BE2C (cell line): Measurements from ENCODE around the gene GPRC5C.

Experiments used
- DNase-seq: peaks from one replicate; pipeline ENCODE4 v3.0.0-alpha.2; 2020
- H3K27me3 ChIP-seq: fragments of 250-450 bp; sonication (Bioruptor Pico); 2 replicates; pipeline ENCODE4 v1.5.1; 2020; ENCODE audit warnings: mild to moderate bottlenecking
- H3K36me3 ChIP-seq: fragments of 250-450 bp; sonication (Bioruptor Pico); 2 replicates; pipeline ENCODE4 v1.5.1; 2020; ENCODE audit warnings: mild to moderate bottlenecking
- H3K4me1 ChIP-seq: fragments of 250-450 bp; sonication (Bioruptor Pico); 2 replicates; pipeline ENCODE4 v1.5.1; 2020
- H3K4me3 ChIP-seq: 2 replicates; pipeline ENCODE4 v1.5.1; 2011; ENCODE audit warnings: low read depth, low read length
- H3K9me3 ChIP-seq: fragments of 250-450 bp; sonication (Bioruptor Pico); 2 replicates; pipeline ENCODE4 v1.5.1; 2020
- TF ChIP-seq, protein P1 (sequence below): IDR thresholded peaks from 2 replicates; pipeline ENCODE4 v1.5.1; 2012; ENCODE audit warnings: mild to moderate bottlenecking, low read depth, low read length

GPRC5C gene

DNA sequence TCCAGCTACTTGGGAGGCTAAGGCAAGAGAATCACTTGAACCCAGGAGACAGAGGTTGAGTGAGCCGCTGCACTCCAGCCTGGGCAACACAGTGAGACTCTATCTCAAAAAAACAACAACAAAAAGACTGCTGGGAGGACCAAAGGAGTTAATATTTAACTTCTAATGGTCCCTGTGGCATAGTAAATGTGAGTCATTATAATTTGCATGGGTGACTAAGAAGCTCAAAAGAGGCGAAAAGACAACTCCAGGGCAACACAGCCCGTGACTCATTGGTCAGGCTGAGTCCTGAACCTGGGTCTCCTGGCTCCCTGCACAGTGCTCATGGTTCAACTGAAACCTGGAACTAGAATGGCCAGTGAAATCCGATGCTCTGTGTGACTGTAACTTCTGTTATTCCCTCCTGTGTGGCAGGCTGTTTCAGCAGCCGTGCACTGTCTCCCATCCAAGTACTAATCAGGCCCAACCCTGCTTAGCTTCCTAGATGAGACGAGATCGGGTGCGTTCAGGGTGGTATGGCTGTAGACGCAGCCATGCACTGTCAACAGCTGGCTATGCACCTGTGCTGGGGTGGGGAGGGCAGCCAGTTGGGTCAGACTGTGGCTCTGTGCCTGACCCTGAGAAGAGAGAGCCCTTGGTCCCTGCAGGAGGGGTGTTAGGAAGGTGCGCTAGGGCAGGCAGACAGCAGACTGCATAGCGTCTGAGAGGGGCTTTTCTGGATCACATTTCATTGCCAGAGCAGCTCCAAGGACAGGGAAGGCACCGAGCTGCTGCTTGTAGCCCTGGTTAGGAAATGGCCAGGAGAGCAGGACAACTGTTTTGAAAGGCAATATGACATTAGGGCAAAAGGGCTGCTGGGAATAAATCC is 14.5 kb upstream of the GPRC5C start:
- Histone ChIP-seq H3K4me1 (no peaks in the 10 kb centered on the region), H3K27me3 (no peaks in the 10 kb centered on the region), H3K4me3 (no peak overlapping the region), H3K36me3 (no peaks in the 10 kb centered on the region), H3K9me3 (no peaks in the 10 kb centered on the region)
- DNase-seq = no peak
- TF ChIP-seq, protein P1, sequence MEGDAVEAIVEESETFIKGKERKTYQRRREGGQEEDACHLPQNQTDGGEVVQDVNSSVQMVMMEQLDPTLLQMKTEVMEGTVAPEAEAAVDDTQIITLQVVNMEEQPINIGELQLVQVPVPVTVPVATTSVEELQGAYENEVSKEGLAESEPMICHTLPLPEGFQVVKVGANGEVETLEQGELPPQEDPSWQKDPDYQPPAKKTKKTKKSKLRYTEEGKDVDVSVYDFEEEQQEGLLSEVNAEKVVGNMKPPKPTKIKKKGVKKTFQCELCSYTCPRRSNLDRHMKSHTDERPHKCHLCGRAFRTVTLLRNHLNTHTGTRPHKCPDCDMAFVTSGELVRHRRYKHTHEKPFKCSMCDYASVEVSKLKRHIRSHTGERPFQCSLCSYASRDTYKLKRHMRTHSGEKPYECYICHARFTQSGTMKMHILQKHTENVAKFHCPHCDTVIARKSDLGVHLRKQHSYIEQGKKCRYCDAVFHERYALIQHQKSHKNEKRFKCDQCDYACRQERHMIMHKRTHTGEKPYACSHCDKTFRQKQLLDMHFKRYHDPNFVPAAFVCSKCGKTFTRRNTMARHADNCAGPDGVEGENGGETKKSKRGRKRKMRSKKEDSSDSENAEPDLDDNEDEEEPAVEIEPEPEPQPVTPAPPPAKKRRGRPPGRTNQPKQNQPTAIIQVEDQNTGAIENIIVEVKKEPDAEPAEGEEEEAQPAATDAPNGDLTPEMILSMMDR = no peak

DNA sequence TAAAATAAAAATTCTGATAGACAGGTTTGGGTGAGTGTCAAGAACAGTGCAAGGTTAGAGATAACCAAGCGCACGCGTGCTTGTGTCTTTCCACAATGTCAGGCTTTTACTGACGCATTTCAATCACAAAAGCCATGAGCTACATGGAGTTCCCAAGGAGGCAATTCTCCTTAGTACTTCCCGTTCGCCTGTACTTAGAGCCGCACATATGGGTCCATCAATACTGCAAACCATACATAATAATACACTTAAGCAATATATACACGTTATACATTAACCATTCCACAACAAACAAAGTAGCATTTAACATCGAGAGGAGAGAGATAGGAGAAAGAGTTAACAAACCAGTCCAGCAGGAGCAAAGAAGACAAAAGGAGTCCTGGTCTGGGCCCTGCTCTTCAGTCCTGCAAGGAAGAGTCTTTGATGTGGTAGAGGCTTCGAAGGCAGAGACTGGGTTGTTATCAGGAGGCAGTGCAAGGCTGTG is 11.9 kb upstream of the GPRC5C start:
- H3K9me3 ChIP-seq = no peaks in the 10 kb centered on the region
- TF ChIP-seq, protein P1 = no peak

DNA sequence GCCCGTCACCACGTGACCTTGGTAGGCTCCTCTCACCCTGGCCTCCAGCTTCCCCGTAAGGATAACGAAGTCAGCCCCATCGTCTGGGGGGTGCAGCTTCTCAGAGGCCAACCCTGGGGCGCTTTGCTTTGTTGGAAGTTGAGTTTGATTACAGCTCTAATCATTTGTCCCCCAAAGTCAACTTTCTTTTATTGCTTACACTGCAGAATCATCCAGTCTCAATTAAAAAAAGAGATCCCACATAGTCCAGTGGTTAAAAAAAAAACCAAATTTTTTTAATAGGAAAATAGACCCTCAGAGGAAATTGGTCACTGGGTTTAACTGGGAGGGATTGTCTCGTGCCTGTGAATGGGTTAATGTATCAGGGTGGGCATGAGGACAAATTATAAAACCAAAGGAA is 7.8 kb upstream of the GPRC5C start:
- TF ChIP-seq, protein P1 = no peak
- Histone ChIP-seq H3K4me3 (no peak overlapping the region), H3K27me3 (no peaks in the 10 kb centered on the region), H3K4me1 (no peaks in the 10 kb centered on the region), H3K9me3 (no peaks in the 10 kb centered on the region), H3K36me3 (no peaks in the 10 kb centered on the region)
- no peak for DNase-seq

More for the DNA sequence above, 11.9 kb upstream of the GPRC5C start:
- Histone ChIP-seq H3K4me1 (no peaks in the 10 kb centered on the region), H3K36me3 (no peaks in the 10 kb centered on the region), H3K4me3 (no peak overlapping the region), H3K27me3 (no peaks in the 10 kb centered on the region)
- DNase-seq = no peak

DNA sequence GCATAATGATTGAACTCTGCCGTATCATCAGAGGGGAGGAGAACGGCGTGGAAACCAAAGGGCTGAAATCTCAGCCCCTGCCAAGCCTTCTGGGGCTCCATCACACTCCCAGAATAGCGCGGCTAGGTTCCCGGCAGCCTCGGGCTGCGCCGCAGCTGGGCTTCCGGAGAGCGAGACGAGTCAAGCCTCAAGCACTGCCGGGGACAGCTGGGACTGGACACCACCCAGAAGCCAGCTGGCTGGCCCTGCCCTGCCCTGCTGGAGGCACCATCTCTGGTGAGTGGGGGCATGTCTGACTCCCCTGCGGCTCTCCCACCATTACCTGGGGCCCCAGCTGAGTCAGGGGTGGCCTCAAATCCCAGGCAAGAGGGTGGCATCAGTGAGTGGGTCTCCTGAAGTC is 7.2 kb upstream of the GPRC5C start:
- Histone ChIP-seq H3K27me3 (no peaks in the 10 kb centered on the region), H3K9me3 (no peaks in the 10 kb centered on the region), H3K36me3 (no peaks in the 10 kb centered on the region), H3K4me3 (no peak overlapping the region), H3K4me1 (no peaks in the 10 kb centered on the region)
- TF ChIP-seq, protein P1 = no peak
- DNase-seq = no peak

DNA sequence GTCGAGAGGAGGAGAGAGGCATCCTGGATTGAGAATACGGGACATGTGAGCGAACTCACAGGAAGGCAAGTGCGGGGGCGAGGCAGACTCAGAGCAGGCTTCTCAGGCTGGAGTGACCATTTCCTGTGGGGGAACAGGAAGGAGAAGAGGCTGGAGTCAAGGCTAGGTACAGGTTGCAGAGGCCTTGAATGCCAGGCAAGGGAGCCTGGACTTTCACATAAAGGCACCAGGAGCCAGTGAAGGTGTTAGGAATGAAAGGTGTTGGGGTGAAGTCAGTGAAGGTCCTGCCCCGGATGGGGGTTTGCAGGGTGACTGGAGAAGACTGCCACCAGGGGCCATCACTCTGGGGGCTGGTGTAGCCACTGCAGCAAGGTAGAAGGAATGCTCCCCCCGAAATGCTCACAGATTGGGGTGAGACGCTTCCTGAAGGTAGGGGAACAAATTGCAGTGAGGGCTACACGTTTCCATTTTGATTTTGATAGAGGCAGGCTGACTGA is 5.3 kb upstream of the GPRC5C start:
- Histone ChIP-seq H3K4me3 (no peak overlapping the region), H3K36me3 (no peaks in the 10 kb centered on the region), H3K27me3 (peaks cover 19% of the 10 kb centered on the region), H3K4me1 (peaks cover 5% of the 10 kb centered on the region), H3K9me3 (no peaks in the 10 kb centered on the region)
- DNase-seq = no peak
- TF ChIP-seq, protein P1 = no peak
